ENCODE measurements around the gene FAM180A. TPM values are rescaled to one million over a fixed set of nuclear protein-coding genes. Genes with fewer than 3 reads are reported as not detected.

The FAM180A gene
- total and polyA plus RNA-seq, 2 experiments from 2014 or later, result not detected

DNA sequence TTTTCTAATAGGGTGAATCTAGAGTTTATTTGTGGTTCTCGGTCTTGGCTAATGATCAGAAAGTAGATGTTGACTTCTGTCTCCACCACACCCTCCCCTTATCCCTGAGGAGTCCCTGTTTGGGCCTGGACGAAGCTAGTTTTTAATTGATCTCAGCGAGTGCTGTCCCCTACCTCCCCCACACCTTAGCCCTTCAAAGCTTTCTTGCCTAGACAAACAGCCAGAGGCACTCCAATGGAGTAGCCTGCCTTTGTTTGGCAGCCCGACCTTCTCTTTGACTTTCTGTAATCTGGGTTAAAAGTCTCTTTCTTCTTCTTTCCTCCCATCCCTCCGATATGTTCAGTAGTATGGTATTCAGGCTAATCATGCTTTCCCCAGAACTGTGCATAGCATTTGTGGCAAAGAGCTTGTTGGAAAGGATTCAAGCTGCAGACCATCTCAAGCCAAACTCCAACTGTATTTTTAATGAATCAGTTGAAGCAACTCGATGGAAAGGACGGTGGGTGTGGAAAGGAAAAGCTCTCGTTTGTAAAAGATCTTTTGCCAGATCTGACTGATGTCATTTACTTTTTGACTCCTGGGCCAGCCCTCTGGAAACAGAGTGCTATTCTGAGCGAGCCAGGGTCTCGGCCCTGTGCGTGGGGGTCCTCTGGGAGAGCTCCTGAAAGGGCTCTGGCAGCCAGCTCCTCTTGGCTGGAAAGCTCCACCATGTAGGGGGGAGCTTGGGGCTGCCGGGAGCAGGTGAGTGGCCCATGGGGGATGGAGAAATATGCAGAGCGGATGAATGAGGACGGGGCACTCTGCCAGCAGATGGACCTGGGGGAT lies 4.5 kb downstream of the FAM180A start:
- Histone ChIP-seq H3K4me1 (ENCODE audit: insufficient read depth) (peaks cover 9% of the 10 kb centered on the region; the same call in 1 of the 2 replicates), H2AFZ (peak overlapping the region; percentile 79), H3K4me2 (no peak overlapping the region), H3F3A (replicated peaks; ENCODE audit: low read depth) (no peaks in the 10 kb centered on the region), H3K36me3 (ENCODE audit: insufficient read depth) (no peaks in the 10 kb centered on the region), H3K9me2 (ENCODE audit: insufficient read depth) (no peaks in the 10 kb centered on the region), H4K20me1 (replicated peaks; ENCODE audit: insufficient read depth) (no peaks in the 10 kb centered on the region), H3K27me3 (ENCODE audit: insufficient read depth) (no peaks in the 10 kb centered on the region), H3K79me2 (replicated peaks; ENCODE audit: insufficient read depth) (no peaks in the 10 kb centered on the region), H3K4me3 (no peak overlapping the region), H3K27ac (ENCODE audit: low read depth) (no peak overlapping the region)
- DNase-seq (ENCODE audit: low spot score), result no peak
- peak; percentile 40; the same call in 2 of the 3 replicates for ATAC-seq
- Mint-ChIP-seq H3K9me3 (no peaks in the 10 kb centered on the region), H3K4me3 (no peak overlapping the region), H3K36me3 (ENCODE audit: low read depth) (no peaks in the 10 kb centered on the region), H3K27ac (no peak overlapping the region; the same call in 1 of the 2 replicates), H3K4me1 (peaks cover 13% of the 10 kb centered on the region), H3K27me3 (ENCODE audit: insufficient read depth, low read depth, poor library complexity) (peaks cover 6% of the 10 kb centered on the region)
- no peak for TF ChIP-seq EZH2phosphoT487 (IDR thresholded peaks at IDR 0.05; ENCODE audit: unreplicated experiment)
- TF ChIP-seq, protein P1, sequence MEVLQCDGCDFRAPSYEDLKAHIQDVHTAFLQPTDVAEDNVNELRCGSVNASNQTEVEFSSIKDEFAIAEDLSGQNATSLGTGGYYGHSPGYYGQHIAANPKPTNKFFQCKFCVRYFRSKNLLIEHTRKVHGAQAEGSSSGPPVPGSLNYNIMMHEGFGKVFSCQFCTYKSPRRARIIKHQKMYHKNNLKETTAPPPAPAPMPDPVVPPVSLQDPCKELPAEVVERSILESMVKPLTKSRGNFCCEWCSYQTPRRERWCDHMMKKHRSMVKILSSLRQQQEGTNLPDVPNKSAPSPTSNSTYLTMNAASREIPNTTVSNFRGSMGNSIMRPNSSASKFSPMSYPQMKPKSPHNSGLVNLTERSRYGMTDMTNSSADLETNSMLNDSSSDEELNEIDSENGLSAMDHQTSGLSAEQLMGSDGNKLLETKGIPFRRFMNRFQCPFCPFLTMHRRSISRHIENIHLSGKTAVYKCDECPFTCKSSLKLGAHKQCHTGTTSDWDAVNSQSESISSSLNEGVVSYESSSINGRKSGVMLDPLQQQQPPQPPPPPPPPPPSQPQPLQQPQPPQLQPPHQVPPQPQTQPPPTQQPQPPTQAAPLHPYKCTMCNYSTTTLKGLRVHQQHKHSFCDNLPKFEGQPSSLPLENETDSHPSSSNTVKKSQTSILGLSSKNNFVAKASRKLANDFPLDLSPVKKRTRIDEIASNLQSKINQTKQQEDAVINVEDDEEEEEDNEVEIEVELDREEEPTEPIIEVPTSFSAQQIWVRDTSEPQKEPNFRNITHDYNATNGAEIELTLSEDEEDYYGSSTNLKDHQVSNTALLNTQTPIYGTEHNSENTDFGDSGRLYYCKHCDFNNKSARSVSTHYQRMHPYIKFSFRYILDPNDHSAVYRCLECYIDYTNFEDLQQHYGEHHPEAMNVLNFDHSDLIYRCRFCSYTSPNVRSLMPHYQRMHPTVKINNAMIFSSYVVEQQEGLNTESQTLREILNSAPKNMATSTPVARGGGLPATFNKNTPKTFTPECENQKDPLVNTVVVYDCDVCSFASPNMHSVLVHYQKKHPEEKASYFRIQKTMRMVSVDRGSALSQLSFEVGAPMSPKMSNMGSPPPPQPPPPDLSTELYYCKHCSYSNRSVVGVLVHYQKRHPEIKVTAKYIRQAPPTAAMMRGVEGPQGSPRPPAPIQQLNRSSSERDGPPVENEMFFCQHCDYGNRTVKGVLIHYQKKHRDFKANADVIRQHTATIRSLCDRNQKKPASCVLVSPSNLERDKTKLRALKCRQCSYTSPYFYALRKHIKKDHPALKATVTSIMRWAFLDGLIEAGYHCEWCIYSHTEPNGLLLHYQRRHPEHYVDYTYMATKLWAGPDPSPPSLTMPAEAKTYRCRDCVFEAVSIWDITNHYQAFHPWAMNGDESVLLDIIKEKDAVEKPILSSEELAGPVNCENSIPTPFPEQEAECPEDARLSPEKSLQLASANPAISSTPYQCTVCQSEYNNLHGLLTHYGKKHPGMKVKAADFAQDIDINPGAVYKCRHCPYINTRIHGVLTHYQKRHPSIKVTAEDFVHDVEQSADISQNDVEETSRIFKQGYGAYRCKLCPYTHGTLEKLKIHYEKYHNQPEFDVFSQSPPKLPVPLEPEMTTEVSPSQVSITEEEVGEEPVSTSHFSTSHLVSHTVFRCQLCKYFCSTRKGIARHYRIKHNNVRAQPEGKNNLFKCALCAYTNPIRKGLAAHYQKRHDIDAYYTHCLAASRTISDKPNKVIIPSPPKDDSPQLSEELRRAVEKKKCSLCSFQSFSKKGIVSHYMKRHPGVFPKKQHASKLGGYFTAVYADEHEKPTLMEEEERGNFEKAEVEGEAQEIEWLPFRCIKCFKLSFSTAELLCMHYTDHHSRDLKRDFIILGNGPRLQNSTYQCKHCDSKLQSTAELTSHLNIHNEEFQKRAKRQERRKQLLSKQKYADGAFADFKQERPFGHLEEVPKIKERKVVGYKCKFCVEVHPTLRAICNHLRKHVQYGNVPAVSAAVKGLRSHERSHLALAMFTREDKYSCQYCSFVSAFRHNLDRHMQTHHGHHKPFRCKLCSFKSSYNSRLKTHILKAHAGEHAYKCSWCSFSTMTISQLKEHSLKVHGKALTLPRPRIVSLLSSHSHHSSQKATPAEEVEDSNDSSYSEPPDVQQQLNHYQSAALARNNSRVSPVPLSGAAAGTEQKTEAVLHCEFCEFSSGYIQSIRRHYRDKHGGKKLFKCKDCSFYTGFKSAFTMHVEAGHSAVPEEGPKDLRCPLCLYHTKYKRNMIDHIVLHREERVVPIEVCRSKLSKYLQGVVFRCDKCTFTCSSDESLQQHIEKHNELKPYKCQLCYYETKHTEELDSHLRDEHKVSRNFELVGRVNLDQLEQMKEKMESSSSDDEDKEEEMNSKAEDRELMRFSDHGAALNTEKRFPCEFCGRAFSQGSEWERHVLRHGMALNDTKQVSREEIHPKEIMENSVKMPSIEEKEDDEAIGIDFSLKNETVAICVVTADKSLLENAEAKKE (CRISPR knock-in tag; IDR thresholded peaks at IDR 0.05), result no peak
- TF ChIP-seq NANOG (IDR thresholded peaks at IDR 0.05; ENCODE audit: borderline replicate concordance), result no peak

DNA sequence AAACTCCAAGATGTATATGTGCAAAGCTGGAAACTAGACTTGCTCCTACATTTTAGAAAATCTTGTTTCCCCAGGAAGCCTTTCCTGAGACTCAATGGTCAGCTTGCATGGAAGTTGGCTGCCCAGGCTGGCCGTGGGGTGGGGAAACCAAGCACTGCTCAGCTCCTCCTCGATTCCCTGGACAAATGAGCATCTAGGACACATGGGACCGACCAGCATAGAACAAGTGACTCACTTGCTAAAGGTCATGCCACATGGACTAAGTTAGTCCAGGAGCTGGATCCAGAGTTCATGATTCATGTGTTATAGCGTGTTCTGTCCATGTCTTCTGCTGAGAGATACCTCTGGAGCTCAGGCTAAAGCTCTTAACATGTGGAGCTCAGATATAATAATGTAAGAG lies 6.2 kb downstream of the FAM180A start:
- no peak for ATAC-seq
- TF ChIP-seq EZH2phosphoT487 (IDR thresholded peaks at IDR 0.05; ENCODE audit: unreplicated experiment) (no peak), STAT1 (IDR thresholded peaks at IDR 0.05; ENCODE audit: unreplicated experiment) (no peak), JUNB (IDR thresholded peaks at IDR 0.05; ENCODE audit: unreplicated experiment) (no peak), EZH2 (IDR thresholded peaks at IDR 0.05; ENCODE audit: low read depth, unreplicated experiment) (no peak), NANOG (IDR thresholded peaks at IDR 0.05; ENCODE audit: borderline replicate concordance) (no peak), CREB1 (CRISPR knock-in tag; IDR thresholded peaks at IDR 0.05; ENCODE audit: low read depth) (no peak)
- TF ChIP-seq, protein P2, sequence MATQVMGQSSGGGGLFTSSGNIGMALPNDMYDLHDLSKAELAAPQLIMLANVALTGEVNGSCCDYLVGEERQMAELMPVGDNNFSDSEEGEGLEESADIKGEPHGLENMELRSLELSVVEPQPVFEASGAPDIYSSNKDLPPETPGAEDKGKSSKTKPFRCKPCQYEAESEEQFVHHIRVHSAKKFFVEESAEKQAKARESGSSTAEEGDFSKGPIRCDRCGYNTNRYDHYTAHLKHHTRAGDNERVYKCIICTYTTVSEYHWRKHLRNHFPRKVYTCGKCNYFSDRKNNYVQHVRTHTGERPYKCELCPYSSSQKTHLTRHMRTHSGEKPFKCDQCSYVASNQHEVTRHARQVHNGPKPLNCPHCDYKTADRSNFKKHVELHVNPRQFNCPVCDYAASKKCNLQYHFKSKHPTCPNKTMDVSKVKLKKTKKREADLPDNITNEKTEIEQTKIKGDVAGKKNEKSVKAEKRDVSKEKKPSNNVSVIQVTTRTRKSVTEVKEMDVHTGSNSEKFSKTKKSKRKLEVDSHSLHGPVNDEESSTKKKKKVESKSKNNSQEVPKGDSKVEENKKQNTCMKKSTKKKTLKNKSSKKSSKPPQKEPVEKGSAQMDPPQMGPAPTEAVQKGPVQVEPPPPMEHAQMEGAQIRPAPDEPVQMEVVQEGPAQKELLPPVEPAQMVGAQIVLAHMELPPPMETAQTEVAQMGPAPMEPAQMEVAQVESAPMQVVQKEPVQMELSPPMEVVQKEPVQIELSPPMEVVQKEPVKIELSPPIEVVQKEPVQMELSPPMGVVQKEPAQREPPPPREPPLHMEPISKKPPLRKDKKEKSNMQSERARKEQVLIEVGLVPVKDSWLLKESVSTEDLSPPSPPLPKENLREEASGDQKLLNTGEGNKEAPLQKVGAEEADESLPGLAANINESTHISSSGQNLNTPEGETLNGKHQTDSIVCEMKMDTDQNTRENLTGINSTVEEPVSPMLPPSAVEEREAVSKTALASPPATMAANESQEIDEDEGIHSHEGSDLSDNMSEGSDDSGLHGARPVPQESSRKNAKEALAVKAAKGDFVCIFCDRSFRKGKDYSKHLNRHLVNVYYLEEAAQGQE (IDR thresholded peaks at IDR 0.05; ENCODE audit: unreplicated experiment), result no peak
- TF ChIP-seq, protein P3, sequence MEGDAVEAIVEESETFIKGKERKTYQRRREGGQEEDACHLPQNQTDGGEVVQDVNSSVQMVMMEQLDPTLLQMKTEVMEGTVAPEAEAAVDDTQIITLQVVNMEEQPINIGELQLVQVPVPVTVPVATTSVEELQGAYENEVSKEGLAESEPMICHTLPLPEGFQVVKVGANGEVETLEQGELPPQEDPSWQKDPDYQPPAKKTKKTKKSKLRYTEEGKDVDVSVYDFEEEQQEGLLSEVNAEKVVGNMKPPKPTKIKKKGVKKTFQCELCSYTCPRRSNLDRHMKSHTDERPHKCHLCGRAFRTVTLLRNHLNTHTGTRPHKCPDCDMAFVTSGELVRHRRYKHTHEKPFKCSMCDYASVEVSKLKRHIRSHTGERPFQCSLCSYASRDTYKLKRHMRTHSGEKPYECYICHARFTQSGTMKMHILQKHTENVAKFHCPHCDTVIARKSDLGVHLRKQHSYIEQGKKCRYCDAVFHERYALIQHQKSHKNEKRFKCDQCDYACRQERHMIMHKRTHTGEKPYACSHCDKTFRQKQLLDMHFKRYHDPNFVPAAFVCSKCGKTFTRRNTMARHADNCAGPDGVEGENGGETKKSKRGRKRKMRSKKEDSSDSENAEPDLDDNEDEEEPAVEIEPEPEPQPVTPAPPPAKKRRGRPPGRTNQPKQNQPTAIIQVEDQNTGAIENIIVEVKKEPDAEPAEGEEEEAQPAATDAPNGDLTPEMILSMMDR (conservative IDR thresholded peaks at IDR 0.05; ENCODE audit: low read depth in 2 of 2), result no peak

More for the DNA sequence above, 6.2 kb downstream of the FAM180A start:
- Mint-ChIP-seq H3K9me3 (no peaks in the 10 kb centered on the region), H3K4me1 (peaks cover 13% of the 10 kb centered on the region), H3K27me3 (ENCODE audit: insufficient read depth, low read depth, poor library complexity) (peaks cover 6% of the 10 kb centered on the region), H3K36me3 (ENCODE audit: low read depth) (no peaks in the 10 kb centered on the region), H3K4me3 (no peak overlapping the region), H3K27ac (no peak overlapping the region)
- no peak overlapping the region for H2AFZ ChIP-seq
- no peak for DNase-seq (ENCODE audit: low spot score)
- no peak overlapping the region for H3K27ac ChIP-seq (ENCODE audit: low read depth)
- H3K4me2 ChIP-seq, result no peak overlapping the region
- no peaks in the 10 kb centered on the region for H4K20me1 ChIP-seq (replicated peaks; ENCODE audit: insufficient read depth)
- no peak overlapping the region for H3K4me3 ChIP-seq
- no peaks in the 10 kb centered on the region for H3K36me3 ChIP-seq (ENCODE audit: insufficient read depth)
- no peaks in the 10 kb centered on the region for H3K79me2 ChIP-seq (replicated peaks; ENCODE audit: insufficient read depth)
- H3K9me2 ChIP-seq (ENCODE audit: insufficient read depth), result no peaks in the 10 kb centered on the region
- H3K27me3 ChIP-seq (ENCODE audit: insufficient read depth), result no peaks in the 10 kb centered on the region
- peaks cover 9% of the 10 kb centered on the region; the same call in 1 of the 2 replicates for H3K4me1 ChIP-seq (ENCODE audit: insufficient read depth)
- no peaks in the 10 kb centered on the region for H3F3A ChIP-seq (replicated peaks; ENCODE audit: low read depth)
